ENCODE results near the gene MTFMT.

- TF ChIP-seq TAF1 (IDR thresholded peaks at IDR 0.05; ENCODE audit: low read depth) (no peak), TCF12 (IDR thresholded peaks at IDR 0.05; ENCODE audit: low read depth) (no peak), YY1 (IDR thresholded peaks at IDR 0.05; ENCODE audit: low read depth) (no peak), EP300 (IDR thresholded peaks at IDR 0.05; ENCODE audit: borderline replicate concordance) (no peak), CEBPB (IDR thresholded peaks at IDR 0.05) (no peak), TEAD4 (IDR thresholded peaks at IDR 0.05) (no peak)
Measured at GRCh38 chr15:65038836-65039235, 9.4 kb upstream of the MTFMT start.

All from Ishikawa (cell line).